HG02870 (cell line): ENCODE results near the gene HIBADH.
"Not testable (repeated sequence)": the region's sequence is repeated elsewhere in the genome, so short reads cannot be mapped to it uniquely, and the experiment has no call there.

ENCODE experiments used
- ATAC-seq: cut with Tn5 transposase; IDR thresholded peaks from one replicate; pipeline ENCODE4 v1.9.1; 2021; ENCODE audit warnings: mild to moderate bottlenecking, moderate library complexity; ENCODE audit not compliant: unreplicated experiment

HIBADH gene

DNA sequence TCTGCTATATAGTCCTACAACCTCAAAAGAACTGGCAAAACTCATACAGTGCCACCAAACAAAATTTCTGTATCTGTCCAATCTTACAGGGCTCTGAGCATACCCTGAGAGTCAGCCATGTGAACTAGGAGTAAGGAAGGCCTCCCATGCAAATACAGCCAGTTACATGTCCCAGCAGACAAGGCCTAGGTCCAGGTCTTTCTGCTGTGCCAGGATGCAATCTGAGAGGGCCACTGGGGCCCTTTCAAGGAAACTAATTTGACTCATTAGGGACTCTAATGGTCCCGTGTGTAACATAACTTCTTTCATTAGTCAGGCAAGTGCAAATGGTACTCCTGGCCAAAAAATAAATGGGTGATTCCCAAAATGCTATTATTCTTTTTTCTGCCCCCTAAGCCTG, 17.9 kb upstream of the HIBADH start:
- no peak for ATAC-seq

GRCh38 chr7:27678617-27679260, 16.1 kb upstream of the HIBADH start:
- ATAC-seq, result no peak

DNA sequence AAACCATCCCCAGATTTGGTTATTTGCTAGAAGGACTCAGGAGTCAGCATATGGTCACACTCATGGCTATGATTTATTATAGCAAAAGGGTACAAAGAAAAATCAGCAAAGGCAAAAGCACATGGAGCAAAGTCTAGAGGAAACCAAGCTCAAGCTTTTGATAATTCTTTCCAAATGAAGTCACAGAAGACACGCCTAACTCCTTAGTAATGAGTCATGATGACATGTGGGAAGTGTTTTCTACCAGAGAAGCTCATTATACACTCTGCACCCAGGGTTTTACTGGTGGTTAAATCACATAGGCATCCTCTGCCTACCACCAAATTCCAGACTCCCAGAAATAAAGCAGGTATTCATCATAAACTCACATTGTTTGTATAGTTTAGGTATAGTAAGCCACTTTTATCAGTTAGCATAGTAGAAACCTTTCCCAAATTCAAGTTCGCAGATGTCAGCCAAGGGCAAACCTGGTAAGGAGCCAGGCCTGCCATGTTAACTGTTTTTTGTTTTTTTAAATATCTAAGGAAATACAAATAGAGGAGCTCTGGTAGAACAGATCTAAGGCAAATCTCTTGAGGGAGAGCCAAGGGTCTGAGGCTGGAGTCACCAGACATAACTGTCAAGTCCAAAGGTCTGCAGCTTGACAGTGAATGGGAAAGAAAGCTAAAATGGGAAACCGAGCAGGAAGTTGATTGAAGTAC, 15.4 kb upstream of the HIBADH start:
- no peak for ATAC-seq

DNA sequence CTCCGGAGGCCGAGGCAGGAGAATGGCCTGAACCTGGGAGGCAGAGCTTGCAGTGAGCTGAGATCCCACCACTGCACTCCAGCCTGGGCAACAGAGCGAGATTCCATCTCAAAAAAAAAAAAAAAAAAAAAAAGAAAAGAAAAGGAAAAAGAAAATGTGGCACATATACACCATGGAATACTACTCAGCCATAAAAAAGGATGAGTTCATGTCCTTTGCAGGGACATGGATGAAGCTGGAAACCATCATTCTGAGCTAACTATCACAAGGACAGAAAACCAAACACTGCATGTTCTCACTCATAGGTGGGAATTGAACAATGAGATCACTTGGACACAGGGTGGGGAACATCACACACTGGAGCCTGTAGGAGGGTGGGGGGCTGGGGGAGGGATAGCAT, 11.4 kb upstream of the HIBADH start:
- ATAC-seq, result not testable (repeated sequence)

DNA sequence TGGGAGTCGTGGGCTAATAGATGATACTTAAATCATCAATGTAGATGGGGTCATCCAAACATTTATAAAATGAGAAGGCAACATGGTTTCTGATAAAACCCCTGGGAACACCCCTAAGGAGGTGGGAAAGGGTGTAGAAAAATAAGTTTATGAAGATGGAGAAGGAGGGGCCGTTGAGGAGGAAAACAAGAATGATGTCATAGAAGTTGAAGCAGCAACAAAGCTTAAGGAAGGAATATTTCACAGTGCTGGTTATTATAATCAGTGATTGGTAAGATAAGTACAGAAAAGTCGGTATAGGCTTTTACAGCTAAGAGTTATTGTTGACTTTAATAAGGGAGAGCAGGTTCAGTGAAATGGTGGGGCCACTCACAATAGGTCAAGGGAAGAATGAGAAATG, 9.0 kb upstream of the HIBADH start:
- no peak for ATAC-seq

DNA sequence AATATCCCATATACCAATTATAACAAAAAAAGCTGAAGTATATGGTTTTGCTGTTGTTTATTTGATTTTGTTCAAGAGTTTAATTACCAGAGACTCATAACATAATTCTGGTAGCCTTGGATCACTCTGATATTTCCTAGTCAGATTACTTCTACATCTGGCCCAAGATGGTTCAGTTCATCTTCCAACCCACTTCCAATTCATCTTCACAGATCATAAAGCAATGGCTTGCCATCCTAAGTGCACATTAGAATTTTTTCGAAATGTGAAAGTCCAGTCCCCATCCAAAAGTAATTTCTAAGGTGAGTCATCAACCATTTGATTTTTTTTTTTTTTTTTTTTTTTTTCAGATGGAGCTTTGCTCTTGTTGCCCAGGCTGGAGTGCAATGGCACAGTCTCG, 8.0 kb upstream of the HIBADH start:
- no peak for ATAC-seq

DNA sequence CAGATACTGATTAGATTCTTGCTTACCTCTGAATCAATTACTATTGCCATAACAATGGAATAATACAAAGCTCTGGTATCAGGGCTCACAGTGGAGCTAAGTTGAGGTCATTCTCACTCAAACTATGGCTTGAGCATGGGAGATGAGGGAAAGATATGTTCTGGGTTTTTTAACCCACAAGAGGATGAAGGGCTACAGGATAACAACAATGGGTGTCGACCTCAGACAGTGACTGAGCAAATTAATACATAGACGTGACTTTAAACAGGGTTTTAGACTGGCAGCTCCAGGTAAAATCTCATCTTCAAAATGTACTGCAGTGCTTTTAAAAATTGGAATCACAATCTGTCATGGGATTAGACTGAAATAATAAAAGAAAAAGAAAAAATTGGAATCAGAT, 7.5 kb upstream of the HIBADH start:
- ATAC-seq, result no peak

DNA sequence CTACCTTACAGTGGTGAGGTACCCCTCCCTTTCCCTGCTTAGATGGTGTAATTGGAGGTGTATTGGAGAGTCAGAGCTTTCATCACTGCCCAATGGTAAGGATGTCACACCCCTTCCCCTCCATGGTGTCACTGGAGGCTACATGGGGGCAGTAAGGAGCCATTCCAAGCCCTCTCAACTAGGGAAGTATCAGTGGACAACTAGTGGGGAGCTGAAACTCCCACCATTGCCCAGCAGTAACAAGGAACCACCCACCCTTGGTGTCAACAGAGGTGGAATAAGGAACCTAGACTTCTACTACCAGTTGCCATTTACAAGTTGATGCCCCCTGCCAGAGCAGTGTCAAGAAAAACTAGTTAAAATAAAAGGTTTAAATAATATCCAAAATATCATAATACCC, 2.8 kb upstream of the HIBADH start:
- ATAC-seq, result no peak

DNA sequence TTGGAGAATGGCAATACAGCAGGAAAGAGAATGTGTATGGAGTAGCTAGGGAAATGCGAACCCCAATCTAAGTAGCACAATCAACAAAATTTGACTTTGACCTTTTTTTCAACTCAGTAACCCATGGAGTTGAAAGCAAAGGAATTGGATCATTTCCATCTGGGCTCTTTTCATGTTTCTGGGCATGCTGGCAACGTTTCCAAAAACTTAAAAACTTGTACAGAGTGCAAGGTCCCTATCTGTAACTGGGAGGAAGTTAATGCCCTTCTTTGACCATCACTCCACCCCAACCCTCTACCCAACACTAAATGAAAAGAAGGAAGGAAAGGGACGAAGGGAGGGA, 1.3 kb upstream of the HIBADH start:
- ATAC-seq, result no peak

DNA sequence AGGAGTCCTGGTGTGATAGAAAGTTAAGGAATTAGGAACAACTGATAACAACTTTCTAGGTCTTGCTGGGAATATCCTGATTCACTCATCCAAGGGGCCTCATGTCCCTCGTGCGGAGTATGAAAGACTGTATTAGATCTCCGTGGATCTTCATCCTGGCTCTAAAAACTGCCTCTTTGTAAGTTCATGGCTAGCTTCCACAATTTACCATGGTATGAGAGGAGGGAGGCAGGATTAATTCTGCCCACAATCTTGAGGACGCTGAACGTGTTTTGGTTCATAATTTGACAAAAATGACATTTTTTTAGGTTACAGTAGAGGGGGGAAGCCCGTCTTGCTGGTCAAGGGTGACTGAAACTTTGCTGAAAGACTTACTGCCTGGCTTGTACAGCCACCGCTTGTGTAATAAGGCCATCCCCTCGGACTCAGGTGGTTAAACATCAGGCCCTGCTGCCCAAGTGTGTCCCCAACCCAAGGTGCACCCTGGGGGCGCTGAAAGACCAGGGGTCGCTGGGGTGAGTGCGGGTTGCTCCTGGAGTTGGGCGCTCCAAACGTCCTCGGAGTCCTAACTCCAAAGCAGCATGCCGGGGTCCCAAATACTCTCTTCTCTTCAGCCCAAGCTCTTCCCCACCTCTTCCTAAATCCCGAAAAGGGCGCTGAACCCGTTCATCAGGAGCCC, 733 bp downstream of the HIBADH start:
- ATAC-seq, result no peak

GRCh38 chr7:27656724-27657123, 6.0 kb downstream of the HIBADH start:
- no peak for ATAC-seq

DNA sequence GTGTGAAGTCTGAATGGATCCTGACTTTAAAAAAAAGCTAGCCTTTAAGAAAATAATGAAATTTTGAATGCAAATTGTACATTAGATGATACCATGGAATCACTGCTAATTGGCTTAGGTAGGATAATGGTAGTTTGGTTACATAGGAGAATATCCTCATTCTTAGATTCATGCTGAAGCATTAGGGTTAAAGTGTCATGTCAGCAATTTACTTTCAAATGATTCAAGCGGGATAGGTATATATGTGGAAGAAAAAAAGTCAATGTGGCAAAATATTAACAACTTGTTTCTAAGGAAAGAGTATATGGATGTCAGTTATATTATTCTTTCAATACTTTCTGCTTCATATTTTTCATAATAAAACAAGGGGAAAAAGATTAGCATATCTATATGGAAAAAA, 7.5 kb downstream of the HIBADH start:
- ATAC-seq, result no peak

GRCh38 chr7:27652518-27652917, 10.2 kb downstream of the HIBADH start:
- ATAC-seq, result no peak

DNA sequence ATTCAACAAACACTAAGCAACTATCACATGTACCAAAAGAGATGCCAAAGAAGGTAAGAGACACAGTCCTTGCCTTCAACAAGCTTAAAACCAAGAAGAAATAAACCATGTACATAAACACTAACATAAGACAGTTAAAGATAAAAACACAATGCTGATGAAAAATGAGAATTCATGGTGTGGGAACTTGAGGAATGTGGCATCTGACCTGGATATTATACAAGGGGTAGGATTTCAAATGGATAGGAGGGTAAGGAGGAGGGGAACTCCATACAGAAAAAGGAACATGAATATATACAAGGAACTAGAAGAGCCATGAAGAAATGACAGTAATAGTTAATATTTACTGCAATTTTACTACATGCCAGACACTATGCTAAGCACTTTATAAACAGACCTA, 11.0 kb downstream of the HIBADH start:
- no peak for ATAC-seq

GRCh38 chr7:27650283-27650682, 12.4 kb downstream of the HIBADH start:
- ATAC-seq, result no peak

DNA sequence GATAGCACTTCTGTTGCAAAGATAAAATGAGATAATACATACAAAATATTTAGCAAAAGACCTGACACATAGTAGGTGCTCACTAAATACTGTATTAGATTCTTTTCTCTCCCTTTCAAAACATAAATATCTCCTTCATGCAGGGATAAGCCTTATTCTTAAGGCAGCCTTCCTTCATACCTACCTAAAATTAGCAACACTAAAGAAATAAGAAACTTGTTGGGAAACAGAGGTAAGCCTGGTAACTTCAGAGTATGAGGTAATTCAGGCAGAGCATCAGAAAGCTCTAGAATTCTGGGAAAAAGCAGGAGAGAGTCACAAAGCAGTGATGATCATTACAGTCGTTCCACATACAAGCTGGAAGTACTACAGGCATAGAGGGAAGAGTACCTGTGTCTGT, 15.2 kb downstream of the HIBADH start:
- ATAC-seq, result no peak

DNA sequence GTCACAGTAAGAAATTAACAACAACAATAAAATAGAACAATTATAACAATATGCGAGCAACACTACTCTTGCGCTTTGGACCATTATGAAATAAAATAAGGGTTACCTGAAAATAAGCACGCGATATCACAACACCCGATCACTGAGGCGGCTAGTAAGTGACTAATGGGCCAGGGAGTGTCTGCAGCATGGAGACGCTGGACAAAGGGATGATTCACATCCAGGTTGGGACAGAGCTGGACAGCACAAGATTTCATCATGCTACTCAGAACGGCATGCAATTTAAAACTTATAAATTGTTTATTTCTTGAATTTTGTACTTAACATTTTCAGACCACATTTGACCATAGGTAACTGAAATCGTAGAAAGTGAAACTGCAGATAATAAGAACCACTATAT, 15.6 kb downstream of the HIBADH start:
- no peak for ATAC-seq

GRCh38 chr7:27642271-27642670, 20.4 kb downstream of the HIBADH start:
- no peak for ATAC-seq

- no peak for ATAC-seq
Measured at GRCh38 chr7:27641581-27642230, 21.0 kb downstream of the HIBADH start.

DNA sequence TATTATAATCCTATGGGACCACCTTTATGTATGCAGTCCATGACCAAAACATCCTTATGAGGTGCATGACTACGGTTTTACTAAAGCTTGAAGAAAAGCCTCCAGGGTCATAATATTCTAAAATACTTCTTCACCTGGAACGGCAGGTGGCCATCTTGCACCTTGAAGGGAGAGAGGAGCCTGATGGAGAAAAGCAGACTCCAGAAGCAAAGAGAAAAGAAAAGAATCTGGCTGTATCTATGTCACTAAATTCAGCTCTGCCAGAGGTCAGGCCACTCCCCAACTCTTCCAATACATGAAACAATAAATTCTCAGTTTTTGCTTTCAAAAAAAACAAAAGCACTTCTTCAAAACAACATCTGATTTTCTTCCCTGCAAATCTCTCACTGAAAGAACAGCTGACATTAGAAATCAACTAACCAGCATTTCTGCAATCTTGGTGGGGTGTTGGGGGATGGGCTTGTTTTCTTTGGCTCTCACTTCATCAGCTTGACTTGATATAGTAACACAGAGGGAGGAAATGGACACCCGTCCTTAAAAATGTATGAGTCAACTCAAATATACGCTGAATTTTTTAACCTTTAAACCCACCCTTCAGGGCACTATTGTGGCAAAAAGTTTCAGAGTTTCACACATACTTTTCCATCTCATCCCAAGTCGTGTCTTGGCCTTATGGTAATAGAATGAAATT, 21.7 kb downstream of the HIBADH start:
- ATAC-seq, result no peak

- no peak for ATAC-seq
Measured at GRCh38 chr7:27639851-27640250, 22.8 kb downstream of the HIBADH start.
